ENCODE measurements around the gene OCA2. TPM values are rescaled to one million over a fixed set of nuclear protein-coding genes. Genes with fewer than 3 reads are reported as not detected.

OCA2 gene
- total RNA-seq, 2 donors from 2014 or later, result 3.7 TPM; not detected in 1

DNA sequence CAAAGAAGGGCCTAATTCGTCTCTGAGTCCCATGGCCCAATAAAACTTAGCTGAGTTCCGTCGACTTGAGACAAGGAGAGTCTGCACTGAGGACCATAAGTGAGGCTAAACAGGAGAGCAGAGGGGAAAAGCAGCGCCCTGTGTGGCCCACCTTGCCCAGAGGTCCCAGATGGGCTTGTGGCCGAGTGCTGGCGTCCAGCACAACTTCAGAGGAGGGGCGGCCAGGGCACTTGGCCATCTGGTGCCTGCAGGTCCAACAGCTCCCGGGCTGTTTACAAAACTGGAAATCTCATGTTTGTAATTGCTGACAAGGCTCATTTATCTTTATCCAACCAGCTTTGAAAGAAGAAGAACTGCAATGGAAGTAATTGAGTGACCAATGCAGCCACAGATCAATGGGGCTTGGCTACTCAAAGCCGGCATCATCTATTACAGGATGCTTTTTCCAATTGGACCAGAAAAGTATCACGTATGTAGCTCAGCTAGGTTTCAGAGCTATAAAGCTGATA is 306.3 kb downstream of the OCA2 start:
- Histone ChIP-seq H3K4me1 (replicated peaks) (no peaks in the 10 kb centered on the region), H3K36me3 (no peaks in the 10 kb centered on the region), H3K9me3 (no peaks in the 10 kb centered on the region), H3K27ac (no peak overlapping the region), H3K4me3 (no peak overlapping the region), H3K27me3 (replicated peaks; ENCODE audit: insufficient read depth) (no peaks in the 10 kb centered on the region)
- intact Hi-C loops (cut with DNase I), result no loop called here
- DNase-seq (ENCODE audit: low spot score), result no peak
- WGBS, result 73% methylated on average over 10 of the region's 10 CpGs
- TF ChIP-seq POLR2AphosphoS5 (IDR thresholded peaks at IDR 0.05) (no peak), POLR2A (IDR thresholded peaks at IDR 0.05) (no peak)
- TF ChIP-seq, protein P1, sequence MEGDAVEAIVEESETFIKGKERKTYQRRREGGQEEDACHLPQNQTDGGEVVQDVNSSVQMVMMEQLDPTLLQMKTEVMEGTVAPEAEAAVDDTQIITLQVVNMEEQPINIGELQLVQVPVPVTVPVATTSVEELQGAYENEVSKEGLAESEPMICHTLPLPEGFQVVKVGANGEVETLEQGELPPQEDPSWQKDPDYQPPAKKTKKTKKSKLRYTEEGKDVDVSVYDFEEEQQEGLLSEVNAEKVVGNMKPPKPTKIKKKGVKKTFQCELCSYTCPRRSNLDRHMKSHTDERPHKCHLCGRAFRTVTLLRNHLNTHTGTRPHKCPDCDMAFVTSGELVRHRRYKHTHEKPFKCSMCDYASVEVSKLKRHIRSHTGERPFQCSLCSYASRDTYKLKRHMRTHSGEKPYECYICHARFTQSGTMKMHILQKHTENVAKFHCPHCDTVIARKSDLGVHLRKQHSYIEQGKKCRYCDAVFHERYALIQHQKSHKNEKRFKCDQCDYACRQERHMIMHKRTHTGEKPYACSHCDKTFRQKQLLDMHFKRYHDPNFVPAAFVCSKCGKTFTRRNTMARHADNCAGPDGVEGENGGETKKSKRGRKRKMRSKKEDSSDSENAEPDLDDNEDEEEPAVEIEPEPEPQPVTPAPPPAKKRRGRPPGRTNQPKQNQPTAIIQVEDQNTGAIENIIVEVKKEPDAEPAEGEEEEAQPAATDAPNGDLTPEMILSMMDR (IDR thresholded peaks at IDR 0.05), result no peak

DNA sequence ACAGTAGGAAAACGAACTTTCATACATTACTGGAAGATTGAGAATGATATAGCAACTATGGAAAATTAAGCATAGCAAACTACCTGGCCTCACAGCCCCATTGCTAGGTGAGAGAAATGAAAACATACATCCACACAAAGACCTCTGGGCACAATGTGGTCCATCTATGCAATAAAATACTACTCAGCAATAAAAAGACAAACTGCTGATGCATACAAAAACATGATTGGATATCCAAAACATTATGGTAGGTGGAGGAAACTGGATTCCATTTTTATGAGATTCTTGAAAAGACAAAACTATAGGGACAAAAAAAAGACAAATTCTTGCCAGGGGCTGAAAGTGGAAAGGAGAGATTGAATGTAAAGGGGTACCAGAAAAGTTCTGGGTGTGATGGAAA is 308.8 kb downstream of the OCA2 start:
- intact Hi-C loops (cut with DNase I), result no loop called here
- 76% methylated on average over 1 of the region's 1 CpG for WGBS
- H3K36me3 ChIP-seq, result no peaks in the 10 kb centered on the region
- H3K4me3 ChIP-seq, result no peak overlapping the region
- DNase-seq (ENCODE audit: low spot score), result no peak
- H3K27me3 ChIP-seq (replicated peaks; ENCODE audit: insufficient read depth), result no peaks in the 10 kb centered on the region
- H3K9me3 ChIP-seq, result no peaks in the 10 kb centered on the region
- H3K4me1 ChIP-seq (replicated peaks), result no peaks in the 10 kb centered on the region
- TF ChIP-seq POLR2A (IDR thresholded peaks at IDR 0.05) (no peak), POLR2AphosphoS5 (IDR thresholded peaks at IDR 0.05) (no peak)
- TF ChIP-seq, protein P1 (IDR thresholded peaks at IDR 0.05), result no peak
- H3K27ac ChIP-seq, result no peak overlapping the region

DNA sequence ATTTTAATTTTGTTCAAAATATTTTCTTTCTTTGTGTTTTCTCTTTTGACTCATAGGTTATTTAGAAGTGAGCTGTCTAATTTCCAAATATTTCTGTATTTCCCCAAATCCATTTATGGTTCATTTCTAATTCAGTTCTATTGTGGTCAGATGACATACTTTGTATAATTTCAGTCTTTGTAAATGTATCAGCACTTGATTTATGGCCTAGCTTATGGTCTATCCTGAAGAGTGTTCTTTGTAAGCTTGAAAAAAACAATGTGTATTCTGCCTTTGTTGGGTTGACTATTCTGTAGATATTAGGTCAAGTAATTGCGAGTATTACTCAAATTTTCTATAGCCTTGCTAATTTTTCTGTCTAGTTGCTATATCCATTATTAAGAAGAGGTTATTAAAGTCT is 311.2 kb downstream of the OCA2 start:
- Histone ChIP-seq H3K4me1 (replicated peaks) (no peaks in the 10 kb centered on the region), H3K36me3 (no peaks in the 10 kb centered on the region), H3K27me3 (replicated peaks; ENCODE audit: insufficient read depth) (no peaks in the 10 kb centered on the region), H3K27ac (no peak overlapping the region), H3K4me3 (no peak overlapping the region), H3K9me3 (no peaks in the 10 kb centered on the region)
- no peak for DNase-seq (ENCODE audit: low spot score)
- intact Hi-C loops (cut with DNase I), result no loop called here
- WGBS, result 79% methylated on average over 1 of the region's 1 CpG
- TF ChIP-seq POLR2A (IDR thresholded peaks at IDR 0.05) (no peak), POLR2AphosphoS5 (IDR thresholded peaks at IDR 0.05) (no peak)
- TF ChIP-seq, protein P1 (IDR thresholded peaks at IDR 0.05), result no peak

DNA sequence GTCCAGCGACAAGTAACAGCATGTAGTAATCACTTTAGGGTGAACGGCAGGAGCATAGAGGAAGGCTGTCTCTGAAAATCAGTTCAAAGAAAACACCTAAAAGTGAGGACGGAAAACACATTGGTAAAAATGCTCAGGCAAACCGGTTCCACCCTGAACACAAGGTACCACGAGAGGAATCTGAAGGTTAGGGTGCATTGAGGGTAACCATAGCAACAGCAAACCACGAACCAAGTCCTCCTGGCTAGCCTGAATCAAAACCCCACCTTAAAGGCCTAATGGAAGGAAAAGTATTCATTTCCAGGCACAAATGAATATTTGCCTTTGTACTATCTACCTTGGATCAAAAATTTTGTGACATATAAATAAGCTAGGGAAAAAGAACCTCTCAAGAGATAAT is 315.0 kb downstream of the OCA2 start:
- H3K9me3 ChIP-seq, result no peaks in the 10 kb centered on the region
- DNase-seq (ENCODE audit: low spot score), result no peak
- H3K27me3 ChIP-seq (replicated peaks; ENCODE audit: insufficient read depth), result no peaks in the 10 kb centered on the region
- no peak overlapping the region for H3K27ac ChIP-seq
- H3K36me3 ChIP-seq, result no peaks in the 10 kb centered on the region
- H3K4me1 ChIP-seq (replicated peaks), result no peaks in the 10 kb centered on the region
- intact Hi-C loops (cut with DNase I), result no loop called here
- no peak overlapping the region for H3K4me3 ChIP-seq
- WGBS, result 57% methylated on average over 6 of the region's 6 CpGs
- TF ChIP-seq, protein P1 (IDR thresholded peaks at IDR 0.05), result no peak
- no peak for TF ChIP-seq POLR2AphosphoS5 (IDR thresholded peaks at IDR 0.05)
- TF ChIP-seq POLR2A (IDR thresholded peaks at IDR 0.05), result no peak

DNA sequence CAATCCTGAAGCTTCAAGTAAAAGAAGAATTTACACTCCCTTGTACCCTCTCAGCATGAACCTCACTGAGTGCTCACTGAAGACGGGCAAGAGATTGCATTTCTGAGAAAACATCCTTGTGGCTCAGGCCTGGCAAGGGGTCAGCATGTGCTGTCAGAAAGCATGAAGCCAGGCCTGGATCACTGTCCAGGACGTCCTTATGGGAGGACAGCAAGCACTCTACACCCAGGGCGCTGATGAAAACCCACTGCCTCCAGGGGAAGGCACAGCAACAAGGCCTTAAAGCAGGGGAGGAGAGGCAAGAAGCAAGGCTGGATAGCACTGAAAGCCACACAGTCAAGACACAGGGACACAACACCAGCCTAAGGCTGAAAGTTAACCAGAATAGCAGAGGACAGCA is 315.4 kb downstream of the OCA2 start:
- H3K4me3 ChIP-seq, result no peak overlapping the region
- DNase-seq (ENCODE audit: low spot score), result no peak
- no peaks in the 10 kb centered on the region for H3K4me1 ChIP-seq (replicated peaks)
- TF ChIP-seq POLR2AphosphoS5 (IDR thresholded peaks at IDR 0.05), result no peak
- TF ChIP-seq, protein P1 (IDR thresholded peaks at IDR 0.05), result no peak
- TF ChIP-seq POLR2A (IDR thresholded peaks at IDR 0.05), result no peak
- intact Hi-C loops (cut with DNase I), result no loop called here
- 53% methylated on average over 3 of the region's 3 CpGs for WGBS
- no peaks in the 10 kb centered on the region for H3K9me3 ChIP-seq
- H3K36me3 ChIP-seq, result no peaks in the 10 kb centered on the region
- no peak overlapping the region for H3K27ac ChIP-seq
- H3K27me3 ChIP-seq (replicated peaks; ENCODE audit: insufficient read depth), result no peaks in the 10 kb centered on the region

Measured in prostate gland (tissue), 2 donors.